ENCODE data around the gene LARGE1.

- no peak for TF ChIP-seq POLR2A (IDR thresholded peaks at IDR 0.05)
- TF ChIP-seq, protein P1, sequence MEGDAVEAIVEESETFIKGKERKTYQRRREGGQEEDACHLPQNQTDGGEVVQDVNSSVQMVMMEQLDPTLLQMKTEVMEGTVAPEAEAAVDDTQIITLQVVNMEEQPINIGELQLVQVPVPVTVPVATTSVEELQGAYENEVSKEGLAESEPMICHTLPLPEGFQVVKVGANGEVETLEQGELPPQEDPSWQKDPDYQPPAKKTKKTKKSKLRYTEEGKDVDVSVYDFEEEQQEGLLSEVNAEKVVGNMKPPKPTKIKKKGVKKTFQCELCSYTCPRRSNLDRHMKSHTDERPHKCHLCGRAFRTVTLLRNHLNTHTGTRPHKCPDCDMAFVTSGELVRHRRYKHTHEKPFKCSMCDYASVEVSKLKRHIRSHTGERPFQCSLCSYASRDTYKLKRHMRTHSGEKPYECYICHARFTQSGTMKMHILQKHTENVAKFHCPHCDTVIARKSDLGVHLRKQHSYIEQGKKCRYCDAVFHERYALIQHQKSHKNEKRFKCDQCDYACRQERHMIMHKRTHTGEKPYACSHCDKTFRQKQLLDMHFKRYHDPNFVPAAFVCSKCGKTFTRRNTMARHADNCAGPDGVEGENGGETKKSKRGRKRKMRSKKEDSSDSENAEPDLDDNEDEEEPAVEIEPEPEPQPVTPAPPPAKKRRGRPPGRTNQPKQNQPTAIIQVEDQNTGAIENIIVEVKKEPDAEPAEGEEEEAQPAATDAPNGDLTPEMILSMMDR (IDR thresholded peaks at IDR 0.05), result no peak
Measured at GRCh38 chr22:33639588-33640254, 280.6 kb downstream of the LARGE1 start.
